LNCaP clone FGC (cell line): Measurements from ENCODE around the gene EIF4A3.
A peak's percentile ranks its signal among the peaks of the same experiment; 100 is the strongest.

Experiments
- DNase-seq: peaks from one replicate; pipeline ENCODE4 v3.0.0-alpha.2; 2011; ENCODE audit warnings: low read depth
- H3K4me3 ChIP-seq: 2 replicates; pipeline ENCODE4 v1.5.1; 2011; ENCODE audit warnings: mild to moderate bottlenecking, low read depth, low read length, control low read depth
- CTCF ChIP-seq: IDR thresholded peaks from 2 replicates; pipeline ENCODE4 v1.5.1; 2012; ENCODE audit warnings: mild to moderate bottlenecking; ENCODE audit not compliant: control insufficient read depth, insufficient read depth; ENCODE audit errors: extremely low read depth

The EIF4A3 gene

GRCh38 chr17:80105762-80106161, 41.2 kb downstream of the EIF4A3 start:
- no peak overlapping the region for H3K4me3 ChIP-seq
- TF ChIP-seq CTCF, result no peak
- DNase-seq, result no peak

GRCh38 chr17:80104956-80105375, 42.0 kb downstream of the EIF4A3 start:
- DNase-seq, result no peak
- no peak overlapping the region for H3K4me3 ChIP-seq
- TF ChIP-seq CTCF, result no peak

- H3K4me3 ChIP-seq, result no peak overlapping the region
- TF ChIP-seq CTCF, result no peak
- DNase-seq, result no peak
Measured at GRCh38 chr17:80104321-80104955, 42.5 kb downstream of the EIF4A3 start.

GRCh38 chr17:80103449-80104085, 43.4 kb downstream of the EIF4A3 start:
- no peak overlapping the region for H3K4me3 ChIP-seq
- TF ChIP-seq CTCF, result no peak
- no peak for DNase-seq

- no peak for TF ChIP-seq CTCF
- no peak for DNase-seq
- H3K4me3 ChIP-seq, result peak overlapping the region; percentile 61
Measured at GRCh38 chr17:80102664-80103448, 44.1 kb downstream of the EIF4A3 start.

- no peak for TF ChIP-seq CTCF
- DNase-seq, result no peak
Measured at GRCh38 chr17:80101946-80102663, 44.8 kb downstream of the EIF4A3 start.

More at GRCh38 chr17:80101946-80102663, 44.8 kb downstream of the EIF4A3 start:
- peak overlapping the region; percentile 61 for H3K4me3 ChIP-seq
